AG04450 (cell line): ENCODE results near the gene CDO1. TPM values are rescaled to one million over a fixed set of nuclear protein-coding genes. Genes with fewer than 3 reads are reported as not detected.
A peak's percentile ranks its signal among the peaks of the same experiment; 100 is the strongest.

Experiments used
- CTCF ChIA-PET: fragments of 300-600, 350-600 bp; formaldehyde crosslinking; extraction: SDS; loops from one replicate; lab custom pipeline; 2022; ENCODE audit warnings: antibody characterized with exemption, inconsistent platforms; lab: Charles Lee
- POLR2A ChIA-PET: fragments of 350-600 bp; formaldehyde crosslinking; extraction: SDS; loops from one replicate; lab custom pipeline; 2021; ENCODE audit warnings: antibody characterized with exemption, inconsistent platforms; lab: Yijun Ruan, JAX
- DNase-seq: peaks from one replicate; pipeline ENCODE4 v3.0.0-alpha.2; 2011; ENCODE audit warnings: low read depth, low spot score
- H3K27ac ChIP-seq: one replicate; pipeline ENCODE4 v1.5.1; 2012; ENCODE audit warnings: low read depth, low read length, control low read depth
- H3K27me3 ChIP-seq: one replicate; pipeline ENCODE4 v1.6.0; 2012; ENCODE audit warnings: low read length; ENCODE audit not compliant: control insufficient read depth, insufficient read depth
- H3K4me3 ChIP-seq: 2 replicates; pipeline ENCODE4 v1.5.1; 2011; ENCODE audit warnings: mild to moderate bottlenecking, low read depth, low read length, control low read depth
- H3K9me3 ChIP-seq: 2 replicates; pipeline ENCODE4 v1.5.1; 2012; ENCODE audit warnings: low read length; ENCODE audit not compliant: control insufficient read depth, insufficient read depth
- CTCF ChIP-seq: IDR thresholded peaks from 2 replicates; pipeline ENCODE4 v1.5.1; 2011; ENCODE audit warnings: low read depth, low read length, control low read depth, inconsistent platforms
- polyA minus RNA-seq: library from RNA; depleted of rRNA, polyadenylated mRNA; stranded (reverse); fragments of >200 nt; gene quantifications from 2 replicates; pipeline ENCODE4 v1.2.3, GENCODE V29; 2011; rRNA and poly(A)+ RNA removed
- polyA plus RNA-seq: library from polyadenylated mRNA; depleted of rRNA; stranded (reverse); fragments of >200 nt; gene quantifications from 2 replicates; pipeline ENCODE4 v1.2.3, GENCODE V29; 2011; rRNA removed

CDO1 gene
- polyA plus RNA-seq (2.0 and 2.2 TPM in 2 replicates), polyA minus RNA-seq (0.87 and 1.3 TPM in 2 replicates)

DNA sequence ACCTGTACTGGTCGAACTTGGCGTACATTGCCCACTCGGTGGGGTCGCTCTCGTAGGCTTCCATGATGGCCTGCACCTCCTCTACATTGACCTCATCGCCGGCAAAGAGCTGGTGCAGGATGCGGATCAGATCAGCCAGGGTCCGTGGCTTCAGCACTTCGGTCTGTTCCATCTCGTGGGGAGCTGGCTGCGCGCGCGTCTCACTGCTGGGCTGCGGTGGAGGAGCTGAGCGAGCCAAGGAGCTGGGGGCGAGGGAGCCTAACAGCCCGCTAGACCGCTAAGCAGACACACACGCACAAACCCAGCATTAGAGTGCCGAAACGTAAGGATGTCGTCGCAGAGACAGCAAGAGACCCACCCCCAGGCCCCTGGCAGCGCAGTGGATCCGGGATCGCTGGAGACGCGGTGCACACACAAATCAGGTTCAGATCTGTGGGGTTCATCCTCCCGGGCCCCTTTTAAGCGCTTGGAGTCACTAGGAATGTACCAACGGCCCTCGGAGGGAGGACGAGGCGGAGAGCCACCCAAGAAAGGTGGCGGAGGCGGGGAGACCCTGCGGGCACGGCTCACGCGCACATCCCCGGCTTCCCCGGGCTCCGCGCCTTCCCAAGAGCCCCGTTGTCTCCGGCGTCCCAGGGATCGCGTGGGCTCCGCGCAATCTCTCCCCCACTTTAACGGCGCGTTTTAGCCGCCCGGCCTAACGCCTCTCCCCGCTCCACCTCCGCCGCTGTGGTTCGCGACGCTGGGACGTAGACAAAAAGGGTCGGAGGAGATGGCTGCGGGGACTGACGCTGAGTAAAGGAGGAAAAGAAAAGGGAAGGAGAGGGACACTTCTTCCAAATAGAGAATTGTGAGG is at the start of gene CDO1:
CDO1 (minus strand) TSS at position 434 of the 856 bp plus-strand sequence; CDS start at position 172, 262 bp downstream.
- no peak within 1 kb of the TSS for H3K27ac ChIP-seq
- peak within 1 kb of the TSS; percentile 62 for H3K4me3 ChIP-seq
- H3K27me3 ChIP-seq, result peaks cover 49% of the 10 kb centered on the region
- H3K9me3 ChIP-seq, result no peaks in the 10 kb centered on the region; the same call in 1 of the 2 replicates
- POLR2A ChIA-PET, result interaction anchor here (0.7 to 0.8 kb wide), 2 partner anchors 40 to 520 kb away, joined by 4 to 5 read pairs; partner anchors contain the start of gene CCDC112
- CTCF ChIA-PET, result no interaction called here
- no peak for TF ChIP-seq CTCF
- DNase-seq, result no peak

- Histone ChIP-seq H3K9me3 (peaks cover 2% of the 10 kb centered on the region; the same call in 1 of the 2 replicates), H3K4me3 (no peak overlapping the region), H3K27ac (no peak overlapping the region), H3K27me3 (no peaks in the 10 kb centered on the region)
- no peak for TF ChIP-seq CTCF
- DNase-seq, result no peak
- CTCF ChIA-PET, result interaction anchor here (1.0 kb wide), 1 partner anchor 18 kb away, joined by 4 read pairs; the partner anchor contains the start of genes AP3S1 and ATG12
- POLR2A ChIA-PET, result no interaction called here
Measured at GRCh38 chr5:115859378-115859777, 42.9 kb upstream of the CDO1 start.

DNA sequence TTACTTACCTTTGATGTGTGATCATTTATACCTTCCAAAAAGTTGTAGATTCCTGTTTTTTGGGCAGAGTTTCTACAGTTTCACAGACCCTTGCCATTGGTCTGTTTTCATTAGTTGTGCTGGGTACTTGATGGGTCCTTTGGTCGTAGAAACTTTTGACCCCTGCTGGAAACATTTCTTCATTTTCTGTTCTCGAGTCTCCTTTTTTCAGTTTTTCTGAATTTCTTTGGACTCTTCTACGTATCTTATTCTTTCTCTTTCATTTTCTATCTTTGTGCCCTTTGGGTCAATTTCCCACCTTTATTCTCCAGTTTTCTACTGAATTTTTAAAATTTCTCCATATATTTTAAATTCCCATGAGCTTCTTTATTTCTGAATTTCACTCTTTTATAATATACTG is 41.9 kb upstream of the CDO1 start:
- H3K27me3 ChIP-seq, result no peaks in the 10 kb centered on the region
- DNase-seq, result no peak
- peaks cover 2% of the 10 kb centered on the region; the same call in 1 of the 2 replicates for H3K9me3 ChIP-seq
- CTCF ChIA-PET, result interaction anchor here (1.0 kb wide), 1 partner anchor 17 kb away, joined by 4 read pairs; the partner anchor contains the start of genes AP3S1 and ATG12
- H3K27ac ChIP-seq, result no peak overlapping the region
- TF ChIP-seq CTCF, result no peak
- POLR2A ChIA-PET, result no interaction called here
- no peak overlapping the region for H3K4me3 ChIP-seq

- no peak for DNase-seq
- ChIA-PET CTCF (no interaction called here), POLR2A (no interaction called here)
- Histone ChIP-seq H3K27ac (no peak overlapping the region), H3K4me3 (no peak overlapping the region), H3K9me3 (no peaks in the 10 kb centered on the region), H3K27me3 (no peaks in the 10 kb centered on the region)
- TF ChIP-seq CTCF, result no peak
Measured at GRCh38 chr5:115857626-115858349, 41.3 kb upstream of the CDO1 start.
